D341Med (cell line): Measurements from ENCODE around the gene COL8A2.

ENCODE experiments used
- DNase-seq: peaks from one replicate; pipeline ENCODE4 v3.0.0; 2012; ENCODE audit warnings: low spot score

Gene COL8A2

GRCh38 chr1:36135796-36136195 lies 10.8 kb upstream of the COL8A2 start:
- no peak for DNase-seq

DNA sequence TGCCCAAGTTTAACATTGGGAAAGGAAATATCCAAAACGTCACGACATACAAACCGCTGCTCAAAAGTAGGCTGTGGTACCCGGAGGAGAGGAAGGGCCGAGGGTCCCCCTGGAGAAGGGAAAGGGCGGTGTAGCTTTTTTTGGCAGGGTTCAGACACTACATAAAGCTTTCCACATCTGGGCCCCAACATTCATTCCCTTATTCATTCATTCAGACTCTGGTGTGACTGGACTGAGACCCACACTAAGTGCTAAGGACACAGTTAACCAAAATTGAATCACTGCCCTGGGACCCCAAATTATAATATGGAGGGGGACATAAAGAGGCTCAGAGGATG lies 10.3 kb upstream of the COL8A2 start:
- no peak for DNase-seq

- peak; percentile 77 for DNase-seq
These were observed 9.7 kb upstream of the COL8A2 start for GRCh38 chr1:36134505-36135329.

GRCh38 chr1:36134031-36134430 lies 9.0 kb upstream of the COL8A2 start:
- DNase-seq, result peak; percentile 20

DNA sequence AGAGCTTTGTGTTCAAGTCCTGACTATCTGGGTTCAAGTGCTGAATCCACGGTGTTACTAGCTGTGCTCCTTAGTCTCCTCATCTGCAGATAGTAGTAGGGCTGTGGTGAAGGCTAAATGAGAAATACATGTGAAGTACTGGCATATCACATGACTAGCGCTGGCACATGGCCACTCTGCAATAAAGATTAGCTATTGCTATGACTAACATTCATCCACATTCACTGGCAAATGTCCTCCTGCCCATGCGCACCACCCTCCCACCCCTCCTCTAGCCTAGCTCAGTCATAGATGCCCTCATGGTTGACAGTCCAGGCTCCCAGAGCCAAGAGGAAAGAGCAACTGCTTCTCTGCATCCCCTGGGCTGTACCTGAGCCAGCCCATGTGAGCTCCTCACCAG lies 8.5 kb upstream of the COL8A2 start:
- no peak for DNase-seq

DNA sequence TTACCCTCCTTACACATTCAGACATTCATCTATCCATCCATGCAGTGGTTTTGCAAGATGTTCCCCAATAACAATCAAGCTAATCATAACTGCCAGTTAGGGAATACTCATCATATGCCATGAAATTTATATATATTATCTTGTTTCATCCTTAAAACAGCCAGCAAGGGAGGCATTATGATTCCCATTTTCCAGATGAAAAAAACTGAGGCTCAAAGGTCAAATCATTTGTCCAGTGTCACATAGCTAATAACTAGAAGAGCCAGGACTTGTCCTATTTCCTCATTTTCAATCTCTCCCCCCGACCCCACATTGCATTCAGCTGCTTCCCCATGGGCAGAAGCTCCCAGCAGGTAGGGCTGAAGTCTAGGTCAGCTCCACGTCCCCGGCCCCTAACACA lies 7.0 kb upstream of the COL8A2 start:
- DNase-seq, result no peak

DNA sequence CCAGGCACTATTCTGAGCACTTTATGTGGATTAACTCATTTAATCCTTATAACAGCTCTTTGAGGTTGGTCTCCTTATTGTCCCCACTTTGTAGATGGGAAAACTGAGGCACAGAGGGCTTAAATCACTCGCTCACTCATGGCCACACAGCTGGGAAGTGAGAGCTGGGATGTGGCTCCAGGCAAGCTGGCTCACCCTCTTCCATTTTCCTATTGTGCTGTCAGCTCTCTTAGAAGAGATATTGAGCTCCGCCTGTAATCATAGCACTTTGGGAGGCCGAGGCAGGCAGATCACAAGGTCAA lies 3.8 kb upstream of the COL8A2 start:
- DNase-seq, result no peak

DNA sequence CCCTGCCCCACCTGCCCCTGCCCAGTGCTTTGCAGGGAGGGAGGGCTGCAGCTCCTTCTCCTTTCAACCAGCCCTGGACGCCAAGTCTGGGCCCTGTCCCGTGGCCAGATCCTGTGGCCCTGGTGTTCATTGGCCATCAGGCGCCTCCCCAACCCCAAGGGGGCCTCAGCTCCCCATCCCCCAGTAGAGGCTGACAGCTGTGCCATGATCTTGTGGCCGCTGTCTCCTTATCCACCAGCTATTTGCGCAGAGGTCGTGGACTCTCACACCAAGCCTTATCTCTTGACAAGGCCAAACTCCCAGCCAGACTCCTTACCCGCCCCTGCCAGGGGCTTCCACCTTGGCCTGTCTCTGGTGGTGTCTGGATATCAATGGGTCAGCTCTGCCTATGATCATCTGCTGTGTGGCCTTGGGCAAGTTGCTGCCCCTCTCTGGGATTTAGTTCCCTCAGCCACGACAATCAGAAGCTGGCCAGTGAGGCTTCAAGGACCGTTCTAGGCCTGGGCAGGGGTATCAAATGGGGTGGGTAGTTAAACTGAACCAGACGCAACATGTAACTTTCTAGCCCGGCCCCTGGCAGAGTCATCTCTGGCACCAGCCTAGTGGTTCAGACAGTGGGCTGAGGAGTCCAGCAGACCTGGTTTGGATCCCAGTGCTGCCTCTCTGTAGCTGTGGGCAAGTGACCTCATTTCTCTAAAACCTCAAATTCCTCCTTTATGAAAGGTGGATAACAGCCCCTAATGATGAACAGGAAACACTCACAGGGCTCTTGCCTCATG lies 3.3 kb upstream of the COL8A2 start:
- no peak for DNase-seq

GRCh38 chr1:36126797-36127500 lies 1.9 kb upstream of the COL8A2 start:
- DNase-seq, result no peak

GRCh38 chr1:36126005-36126716 lies 1.1 kb upstream of the COL8A2 start:
- no peak for DNase-seq

GRCh38 chr1:36124404-36125128 lies 456 bp downstream of the COL8A2 start:
- no peak for DNase-seq

DNA sequence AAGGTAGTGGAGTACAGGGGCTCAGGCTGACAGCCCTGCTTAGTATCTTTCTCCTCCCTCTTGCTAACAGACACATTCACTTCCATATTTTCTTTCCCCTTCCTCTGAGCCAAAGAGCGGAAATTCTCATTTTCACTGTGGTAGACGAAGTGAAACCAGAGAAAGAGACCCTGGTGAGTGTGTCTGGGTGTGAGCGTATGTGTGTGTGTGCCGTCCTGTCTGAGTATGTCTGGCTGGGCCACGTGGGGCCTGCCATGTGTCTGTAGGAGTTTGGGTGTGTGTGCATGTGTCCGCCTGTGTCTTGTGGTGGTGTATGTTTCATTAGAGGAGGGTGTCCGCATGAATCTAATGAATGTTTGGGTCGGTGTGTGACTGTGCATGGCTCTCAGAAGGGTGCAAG lies 1.7 kb downstream of the COL8A2 start:
- DNase-seq, result no peak

GRCh38 chr1:36122062-36123030 lies 2.7 kb downstream of the COL8A2 start:
- no peak for DNase-seq

DNA sequence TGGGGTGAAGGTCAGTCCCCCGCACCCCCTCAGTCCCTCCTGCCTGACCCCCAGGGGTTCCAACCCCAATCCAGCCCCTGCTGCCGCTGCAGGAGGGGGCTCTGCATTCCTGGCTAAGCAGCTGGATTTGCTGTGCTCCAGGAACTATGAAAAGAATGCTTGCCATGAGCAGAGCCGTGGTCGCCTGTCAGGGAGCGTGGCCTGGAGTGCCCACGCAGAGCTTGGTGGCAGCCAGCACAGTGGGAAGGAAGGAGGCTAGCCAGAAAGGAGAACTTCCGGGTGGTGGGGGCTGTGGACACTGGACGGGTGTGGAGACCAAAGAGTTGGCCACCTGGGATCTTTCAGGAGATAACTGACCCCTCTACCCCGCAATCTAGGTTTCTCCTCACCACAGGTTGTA lies 5.6 kb downstream of the COL8A2 start:
- no peak for DNase-seq

DNA sequence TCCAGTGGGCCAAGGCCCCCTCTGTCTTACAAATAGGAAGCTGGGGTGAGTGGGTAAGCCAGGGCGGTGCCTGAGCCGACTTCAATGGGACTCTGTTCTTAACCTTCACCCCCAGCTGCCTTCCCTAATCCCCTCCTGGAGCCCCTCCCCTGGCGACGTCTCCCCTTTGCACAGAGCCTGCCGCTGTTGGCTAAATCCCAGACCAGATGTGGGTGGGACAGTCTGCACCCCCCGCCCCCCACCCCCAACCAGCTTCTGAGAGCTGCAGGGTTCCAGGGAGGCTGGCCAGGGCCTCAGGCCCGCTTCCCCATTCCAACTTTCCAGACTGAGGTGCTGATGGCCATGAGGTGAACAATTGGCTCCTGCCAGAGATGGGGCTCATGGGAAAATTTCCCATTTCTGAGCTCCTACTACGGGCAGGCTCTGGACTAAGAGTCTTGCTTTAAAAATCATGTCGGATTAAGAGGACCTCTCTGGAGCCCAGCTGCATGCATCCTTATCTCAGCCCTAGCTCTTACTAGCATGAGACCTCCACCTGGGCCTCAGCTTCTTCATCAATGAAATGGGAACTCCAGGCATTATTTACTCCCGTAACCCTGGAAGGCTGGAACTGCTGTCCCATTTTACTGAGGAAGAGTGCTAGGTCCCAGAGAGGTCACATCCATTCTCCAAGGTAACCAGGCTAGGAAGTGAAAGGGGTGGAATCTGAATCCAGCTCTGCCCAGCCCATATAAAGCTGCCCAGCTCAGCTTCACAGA lies 6.4 kb downstream of the COL8A2 start:
- no peak for DNase-seq

DNA sequence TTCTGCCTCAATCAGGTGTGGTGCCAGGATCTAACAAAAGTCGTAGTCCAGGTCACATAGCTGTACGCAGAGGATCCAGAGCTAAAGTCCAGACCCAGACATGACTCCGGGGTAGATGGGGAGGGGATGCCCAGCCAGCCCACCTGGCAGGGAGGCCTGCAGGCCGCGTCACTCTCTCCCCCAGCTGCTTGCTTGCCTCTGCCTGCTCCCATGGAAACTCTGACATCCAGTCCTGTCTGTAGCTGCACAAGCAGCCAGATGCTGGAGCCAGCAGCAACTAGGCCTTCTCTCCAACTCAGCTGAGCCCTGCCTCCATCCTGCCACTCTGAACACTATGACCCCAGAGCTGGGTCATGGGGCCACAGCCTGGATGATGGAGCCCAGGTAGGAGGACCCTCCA lies 8.1 kb downstream of the COL8A2 start:
- no peak for DNase-seq

- DNase-seq, result no peak
These were observed 9.1 kb downstream of the COL8A2 start for GRCh38 chr1:36115931-36116330.

GRCh38 chr1:36115200-36115669 lies 9.8 kb downstream of the COL8A2 start:
- DNase-seq, result no peak

DNA sequence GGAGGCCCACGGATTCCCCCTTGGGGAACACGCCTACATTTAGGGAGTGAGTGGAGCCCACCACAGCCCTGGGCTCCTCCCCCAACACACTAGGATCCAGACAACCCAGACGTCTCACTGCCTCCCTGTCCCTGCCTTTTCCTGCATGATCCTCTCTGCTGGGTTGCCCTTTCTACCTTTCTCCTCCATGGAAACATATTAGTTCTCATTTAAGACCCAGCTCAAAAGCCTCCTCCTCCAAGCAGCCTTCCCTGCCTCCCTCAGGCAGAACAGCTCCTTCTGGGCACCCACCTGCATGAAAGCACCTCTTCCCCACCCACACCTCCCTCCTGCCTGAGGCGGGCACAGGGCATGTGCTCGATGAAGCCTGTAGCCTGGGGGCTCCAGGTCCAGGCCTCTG lies 10.7 kb downstream of the COL8A2 start:
- no peak for DNase-seq

DNA sequence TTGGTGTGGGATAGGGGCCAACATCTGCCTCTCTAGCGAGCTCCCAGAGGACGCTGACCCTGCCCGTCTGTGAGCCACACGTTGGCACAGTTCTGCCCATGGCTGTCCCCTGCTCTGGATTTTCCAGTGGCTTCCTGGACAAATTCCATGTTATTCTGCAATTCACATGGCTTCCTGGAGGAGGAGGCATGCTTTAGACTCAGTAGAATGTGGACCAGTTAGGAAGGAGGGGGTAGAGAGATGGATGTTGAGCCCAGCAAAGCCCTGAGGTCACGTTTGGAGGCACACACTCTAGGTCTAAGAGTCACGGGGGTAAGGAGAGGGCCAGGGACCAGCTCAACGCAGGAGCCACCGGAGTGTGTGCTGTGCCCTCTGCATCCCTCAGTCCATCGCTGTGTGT lies 12.2 kb downstream of the COL8A2 start:
- DNase-seq, result no peak
